H1 (cell line): Measurements from ENCODE around the gene PTPN9. TPM values are rescaled to one million over a fixed set of nuclear protein-coding genes. Genes with fewer than 3 reads are reported as not detected.
"Not testable (repeated sequence)": the region's sequence is repeated elsewhere in the genome, so short reads cannot be mapped to it uniquely, and the experiment has no call there.

ENCODE experiments used
- CTCF ChIA-PET: fragments of 300-600 bp; sonication (Branson Sonifier 250); formaldehyde crosslinking; loops from one replicate; lab custom pipeline; 2021; ENCODE audit not compliant: partially characterized antibody; lab: Charles Lee
- POLR2A ChIA-PET: fragments of 300-600 bp; sonication (Branson Sonifier 250); formaldehyde crosslinking; loops from one replicate; lab custom pipeline; 2021; ENCODE audit warnings: inconsistent platforms; ENCODE audit not compliant: partially characterized antibody; lab: Charles Lee
- DNase-seq, 2 experiments: peaks; one replicate each; pipeline versions ENCODE4 v3.0.0 to v3.0.0-alpha.2; 2010 to 2022; ENCODE audit warnings: low spot score in 2 of 2, low read depth in 1 of 2, mixed read lengths in 1 of 2
- FAIRE-seq: peaks from 2 replicates; lab custom pipeline; 2011; peaks lifted over from hg19 to GRCh38; lab: Jason Lieb, UNC
- H2AFZ ChIP-seq: 2 replicates; pipeline ENCODE4 v1.8.1; 2012; ENCODE audit warnings: low read length, inconsistent platforms
- H2AK5ac ChIP-seq: 2 replicates; pipeline ENCODE4 v1.6.1; 2013; ENCODE audit warnings: low read depth, low read length
- H2BK120ac ChIP-seq: replicated peaks from 2 replicates; pipeline ENCODE3; 2013; ENCODE audit warnings: low read depth, low read length, inconsistent platforms
- H2BK12ac ChIP-seq: 2 replicates; pipeline ENCODE4 v1.6.1; 2013; ENCODE audit warnings: low read depth, low read length
- H2BK15ac ChIP-seq: 2 replicates; pipeline ENCODE4 v1.6.1; 2013; ENCODE audit warnings: low read length
- H2BK20ac ChIP-seq: 2 replicates; pipeline ENCODE4 v1.6.1; 2013; ENCODE audit warnings: low read length
- H2BK5ac ChIP-seq: 2 replicates; pipeline ENCODE4 v1.6.1; 2013; ENCODE audit warnings: low read depth, low read length
- H3K14ac ChIP-seq: 2 replicates; pipeline ENCODE4 v1.6.1; 2013; ENCODE audit warnings: inconsistent platforms; ENCODE audit not compliant: insufficient read length
- H3K18ac ChIP-seq: 2 replicates; pipeline ENCODE4 v1.6.1; 2013; ENCODE audit warnings: low read length; ENCODE audit errors: extremely low read depth
- H3K23ac ChIP-seq: 2 replicates; pipeline ENCODE4 v1.6.1; 2013; ENCODE audit warnings: inconsistent platforms; ENCODE audit not compliant: insufficient read length
- H3K23me2 ChIP-seq: 2 replicates; pipeline ENCODE4 v1.6.1; 2013; ENCODE audit warnings: low read depth, low read length
- H3K27ac ChIP-seq: 2 replicates; pipeline ENCODE4 v1.6.1; 2011; ENCODE audit warnings: low read depth, low read length, inconsistent platforms
- H3K27me3 ChIP-seq, 4 experiments: replicated peaks in 1 of 4; 1 replicate in 1 of 4; 2 replicates in 3 of 4; pipeline versions ENCODE4 v1.6.1 to v1.8.1; 2011 to 2013; ENCODE audit warnings: low read length in 3 of 4, mild to moderate bottlenecking in 3 of 4, inconsistent platforms in 2 of 4, mixed read lengths in 2 of 4, moderate library complexity in 1 of 4; ENCODE audit not compliant: control insufficient read depth in 3 of 4, insufficient read depth in 3 of 4; ENCODE audit errors: extremely low read depth in 1 of 4
- H3K36me3 ChIP-seq, 4 experiments: 2 replicates each; pipeline versions ENCODE4 v1.6.1 to v1.8.1; 2011 to 2013; ENCODE audit warnings: mild to moderate bottlenecking in 4 of 4, low read length in 3 of 4, moderate library complexity in 2 of 4, control low read depth in 1 of 4, inconsistent platforms in 1 of 4; ENCODE audit not compliant: insufficient read depth in 4 of 4, control insufficient read depth in 2 of 4
- H3K4ac ChIP-seq: replicated peaks from 2 replicates; pipeline ENCODE3; 2013; ENCODE audit warnings: low read length, low read depth, mixed read lengths, inconsistent platforms; ENCODE audit not compliant: insufficient read length
- H3K4me1 ChIP-seq, 4 experiments: replicated peaks in 1 of 4; 1 replicate in 1 of 4; 2 replicates in 3 of 4; pipeline versions ENCODE4 v1.6.1 to v1.8.1; 2011 to 2013; ENCODE audit warnings: low read length in 3 of 4, inconsistent platforms in 2 of 4, mixed read lengths in 1 of 4; ENCODE audit not compliant: insufficient read depth in 4 of 4, control insufficient read depth in 3 of 4
- H3K4me2 ChIP-seq, 2 experiments: 2 replicates each; pipeline versions ENCODE4 v1.6.1 to v1.8.1; 2011 to 2013; ENCODE audit warnings: low read depth in 2 of 2, low read length in 2 of 2, control low read depth in 1 of 2, inconsistent platforms in 1 of 2, mild to moderate bottlenecking in 1 of 2; ENCODE audit not compliant: insufficient read depth in 1 of 2
- H3K4me3 ChIP-seq, 4 experiments: fragments of 200-600, 300-600 bp in 1 of 4; sonication (generic), shearing (Covaris generic), sonication (Bioruptor Twin) in 1 of 4; 2 replicates each; pipeline versions ENCODE4 v1.5.1 to v1.8.1; 2011 to 2016; ENCODE audit warnings: low read length in 4 of 4, low read depth in 3 of 4, control low read depth in 2 of 4, inconsistent platforms in 2 of 4, mild to moderate bottlenecking in 2 of 4, mixed read lengths in 1 of 4, moderate library complexity in 1 of 4; ENCODE audit not compliant: insufficient read depth in 2 of 4; ENCODE audit errors: extremely low read depth in 1 of 4
- H3K56ac ChIP-seq: replicated peaks from 2 replicates; pipeline ENCODE3; 2013; ENCODE audit warnings: low read depth, mild to moderate bottlenecking, mixed read lengths, low read length, inconsistent platforms; ENCODE audit not compliant: insufficient read length
- H3K79me1 ChIP-seq: 2 replicates; pipeline ENCODE4 v1.6.1; 2013; ENCODE audit warnings: low read depth, low read length, control low read depth
- H3K79me2 ChIP-seq, 2 experiments: 2 replicates each; pipeline versions ENCODE4 v1.6.1 to v1.8.1; 2012 to 2013; ENCODE audit warnings: low read length in 2 of 2, mild to moderate bottlenecking in 2 of 2, inconsistent platforms in 1 of 2; ENCODE audit not compliant: insufficient read depth in 2 of 2, control insufficient read depth in 1 of 2
- H3K9ac ChIP-seq, 4 experiments: replicated peaks in 1 of 4; 1 replicate in 1 of 4; 2 replicates in 3 of 4; pipeline versions ENCODE4 v1.6.1 to v1.8.1; 2011 to 2013; ENCODE audit warnings: low read depth in 3 of 4, low read length in 3 of 4, control low read depth in 2 of 4, mild to moderate bottlenecking in 2 of 4, moderate library complexity in 2 of 4, inconsistent platforms in 1 of 4; ENCODE audit errors: extremely low read depth in 1 of 4
- H3K9me3 ChIP-seq, 2 experiments: 2 replicates each; pipeline versions ENCODE4 v1.6.1 to v1.8.1; 2012 to 2013; ENCODE audit warnings: mild to moderate bottlenecking in 2 of 2, moderate library complexity in 2 of 2, control low read depth in 1 of 2, inconsistent platforms in 1 of 2, low read depth in 1 of 2, low read length in 1 of 2, mixed read lengths in 1 of 2; ENCODE audit not compliant: insufficient read depth in 2 of 2
- H4K20me1 ChIP-seq, 2 experiments: replicated peaks in 1 of 2; 2 replicates each; pipeline versions ENCODE3 to v1.8.1; 2011 to 2013; ENCODE audit warnings: inconsistent platforms in 2 of 2, low read length in 2 of 2, mild to moderate bottlenecking in 1 of 2; ENCODE audit not compliant: insufficient read depth in 2 of 2, control insufficient read depth in 1 of 2
- H4K5ac ChIP-seq: 2 replicates; pipeline ENCODE4 v1.6.1; 2013; ENCODE audit warnings: low read length, low read depth, mixed read lengths, inconsistent platforms; ENCODE audit not compliant: insufficient read length
- H4K8ac ChIP-seq: 2 replicates; pipeline ENCODE4 v1.8.0; 2013; ENCODE audit warnings: mild to moderate bottlenecking, moderate library complexity, low read length, inconsistent platforms; ENCODE audit not compliant: insufficient read depth; ENCODE audit errors: extremely low read depth
- H4K91ac ChIP-seq: replicated peaks from 2 replicates; pipeline ENCODE3; 2013; ENCODE audit warnings: low read length, mixed read lengths, inconsistent platforms; ENCODE audit not compliant: insufficient read length
- WGBS, 2 experiments: shearing (Covaris generic) in 1 of 2; methylation state at CpG; one replicate each; pipeline versions ENCODE4 v1.1.6 to v1.1.7; 2013 to 2015; ENCODE audit warnings: low lambda C conversion rate in 2 of 2, mixed read lengths in 2 of 2, inconsistent platforms in 1 of 2, low coverage in 1 of 2, missing lambda C conversion rate in 1 of 2; ENCODE audit not compliant: insufficient replicate concordance in 2 of 2, insufficient coverage in 1 of 2, insufficient read length in 1 of 2; ENCODE audit errors: extremely low coverage in 1 of 2, missing lambda C conversion rate in 1 of 2; 5-methylcytosine and 5-hydroxymethylcytosine counted together
- polyA plus RNA-seq, 7 experiments: library from polyadenylated mRNA; depleted of rRNA in 3 of 7; stranded (reverse) in 5 of 7; unstranded in 2 of 7; fragments of >200 nt in 5 of 7; fragments of 200-250 nt in 2 of 7; gene quantifications; 1 replicate in 5 of 7; 2 replicates in 1 of 7; 4 replicates in 1 of 7; pipeline versions ENCODE4 v1.2.1 to v1.2.3, GENCODE V29; 2011 to 2013; ENCODE audit warnings: missing spikeins in 2 of 7, mixed read lengths in 2 of 7
- total RNA-seq: library from RNA; stranded (reverse); fragmentation: NEBNext Ultra II Directional; extraction: Animal tissue kit (Norgen Biotek cat#: 25700); gene quantifications from 2 replicates; pipeline ENCODE4 v1.2.1, GENCODE V29; 2021

PTPN9 gene
- total and polyA plus RNA-seq, 2 of the 8 experiments (the other 6 are each of a cell fraction or from before 2014, with no cell fraction given), result 46.6 to 57.4 TPM

GRCh38 chr15:75477094-75477493 lies 102.0 kb downstream of the PTPN9 start:
- H3K4me3 ChIP-seq, H2BK15ac ChIP-seq, H4K91ac ChIP-seq, H3K14ac ChIP-seq, H3K79me2 ChIP-seq, H2BK120ac ChIP-seq, H3K18ac ChIP-seq, H2BK12ac ChIP-seq, H2BK5ac ChIP-seq, H2AFZ ChIP-seq, H3K9me3 ChIP-seq, H3K23ac ChIP-seq, H3K27me3 ChIP-seq, H3K27ac ChIP-seq, H3K4me2 ChIP-seq, H3K79me1 ChIP-seq, POLR2A ChIA-PET, H3K9ac ChIP-seq, H3K4me1 ChIP-seq, H4K20me1 ChIP-seq, CTCF ChIA-PET, FAIRE-seq, H4K5ac ChIP-seq, H3K4ac ChIP-seq, H3K23me2 ChIP-seq, H3K56ac ChIP-seq, H4K8ac ChIP-seq, H2BK20ac ChIP-seq, H2AK5ac ChIP-seq, DNase-seq: not testable (repeated sequence)
- peaks cover 3 to 35% (median 21%) of the 10 kb centered on the region in 4 experiments; a peak in 7 of 8 replicates for H3K36me3 ChIP-seq
- WGBS, 2 experiments, result 91% methylated on average over 5 of the region's 5 CpGs; no CpG with 5 or more reads in 1 of the 2 experiments
